Measurements from ENCODE around the gene TRPV5.

- TF ChIP-seq TAF1 (IDR thresholded peaks at IDR 0.05; ENCODE audit: low read depth, low read length): no peak
- no peak for TF ChIP-seq CTCF (IDR thresholded peaks at IDR 0.05; ENCODE audit: control extremely low read depth in 1 of 3, insufficient read depth in 1 of 3, low read depth in 1 of 3, low read length in 3 of 3)
- no peak for TF ChIP-seq EP300 (IDR thresholded peaks at IDR 0.05; ENCODE audit: borderline replicate concordance in 1 of 2, low read depth in 2 of 2, low read length in 2 of 2)
- TF ChIP-seq USF2 (IDR thresholded peaks at IDR 0.05; ENCODE audit: low read length): no peak
- TF ChIP-seq RAD21 (IDR thresholded peaks at IDR 0.05 in 1 of 2, conservative IDR thresholded peaks at IDR 0.05 in 1 of 2; ENCODE audit: low read depth in 2 of 2, low read length in 2 of 2): no peak
- TF ChIP-seq KDM1A (IDR thresholded peaks at IDR 0.05; ENCODE audit: borderline replicate concordance, low read length): no peak
- TF ChIP-seq ASH2L (IDR thresholded peaks at IDR 0.05; ENCODE audit: low read length): no peak
- no peak for TF ChIP-seq TBP (IDR thresholded peaks at IDR 0.05; ENCODE audit: low read depth, low read length)
- no peak for TF ChIP-seq POLR2A (IDR thresholded peaks at IDR 0.05; ENCODE audit: control extremely low read depth in 1 of 2, low read depth in 2 of 2, low read length in 2 of 2)
- no peak for TF ChIP-seq YY1 (IDR thresholded peaks at IDR 0.05; ENCODE audit: low read depth, low read length)
Observed at GRCh38 chr7:142882338-142882678, 51.2 kb downstream of the TRPV5 start.

Data from H1 (cell line).